HFF-Myc (cell line): ENCODE measurements around the gene KCNJ6.

ENCODE experiments used
- DNase-seq: peaks from one replicate; pipeline ENCODE4 v3.0.0-alpha.2; 2011; ENCODE audit warnings: low read depth; ENCODE audit errors: extremely low read depth
- H3K4me3 ChIP-seq: replicated peaks from 2 replicates; pipeline ENCODE4 v1.5.1; 2011; ENCODE audit warnings: low read depth, mild to moderate bottlenecking, control low read depth, low read length
- CTCF ChIP-seq: IDR thresholded peaks from 2 replicates; pipeline ENCODE4 v1.5.1; 2012; ENCODE audit warnings: mild to moderate bottlenecking, low read depth, low read length, control low read depth; ENCODE audit errors: missing control alignments

KCNJ6 gene

GRCh38 chr21:37940691-37941090, 24.4 kb upstream of the KCNJ6 start:
- H3K4me3 ChIP-seq: no peak overlapping the region
- no peak for TF ChIP-seq CTCF

GRCh38 chr21:37939838-37940237, 23.6 kb upstream of the KCNJ6 start:
- H3K4me3 ChIP-seq: no peak overlapping the region
- DNase-seq: no peak
- TF ChIP-seq CTCF: no peak

More at GRCh38 chr21:37940691-37941090, 24.4 kb upstream of the KCNJ6 start:
- no peak for DNase-seq

DNA sequence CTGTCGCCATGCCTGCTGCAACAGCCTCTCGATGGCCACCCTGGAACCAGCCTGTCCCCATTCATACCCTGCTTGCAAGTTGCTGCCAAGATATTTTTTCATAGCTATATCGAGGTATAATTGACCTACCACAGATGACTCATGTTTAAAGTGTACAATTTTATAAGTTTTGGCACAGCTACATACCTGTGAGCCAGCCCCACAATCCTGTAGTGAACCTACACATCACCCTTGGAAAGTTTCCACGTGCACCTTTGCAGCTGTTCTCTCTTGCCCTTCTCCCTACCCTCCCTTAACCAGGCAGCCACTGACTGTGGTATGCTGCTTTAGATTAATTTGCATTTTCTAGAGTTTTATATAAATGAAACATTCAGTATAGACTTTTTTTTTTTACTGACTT, 23.0 kb upstream of the KCNJ6 start:
- H3K4me3 ChIP-seq: no peak overlapping the region
- DNase-seq: no peak
- TF ChIP-seq CTCF: no peak

DNA sequence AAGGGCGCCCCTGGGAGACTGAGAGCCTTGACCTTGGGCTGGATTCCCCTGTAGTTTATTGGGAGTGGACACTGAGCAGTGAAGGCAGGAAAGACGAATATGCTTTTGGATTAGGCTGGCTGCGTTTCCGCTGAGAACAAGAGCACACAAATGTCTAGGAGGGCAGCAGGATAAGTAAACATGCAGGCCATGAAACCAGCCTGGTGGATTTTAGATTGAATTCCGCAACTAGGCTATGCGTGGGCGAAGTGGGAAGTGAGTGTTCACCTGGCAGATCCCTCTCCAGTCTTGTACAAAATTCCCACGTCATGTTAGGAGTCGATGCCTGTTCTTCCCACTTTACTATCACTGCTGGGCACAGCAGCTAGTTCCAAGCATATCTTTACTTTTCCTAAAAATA, 21.4 kb upstream of the KCNJ6 start:
- TF ChIP-seq CTCF: no peak
- DNase-seq: no peak
- no peak overlapping the region for H3K4me3 ChIP-seq

GRCh38 chr21:37936010-37936785, 19.9 kb upstream of the KCNJ6 start:
- no peak for TF ChIP-seq CTCF
- H3K4me3 ChIP-seq: no peak overlapping the region
- no peak for DNase-seq

DNA sequence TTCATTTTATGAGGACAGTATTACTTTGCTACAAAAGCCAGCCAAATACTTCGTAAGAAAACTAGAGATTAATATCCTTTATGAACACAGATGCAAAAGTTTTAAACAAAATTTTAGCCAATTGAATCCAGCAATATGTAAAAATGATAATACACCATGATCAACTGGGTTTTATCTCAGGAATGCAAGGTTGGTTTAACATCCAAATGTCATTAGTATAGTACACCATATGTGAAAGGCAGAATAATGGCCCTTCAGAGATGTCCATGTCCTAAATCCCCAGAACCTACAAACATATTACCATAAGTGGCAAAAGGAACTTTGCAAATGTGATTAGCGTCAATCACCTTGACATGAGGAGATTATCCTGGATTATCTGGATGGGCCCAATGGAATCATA, 16.7 kb upstream of the KCNJ6 start:
- TF ChIP-seq CTCF: no peak
- no peak overlapping the region for H3K4me3 ChIP-seq
- no peak for DNase-seq

DNA sequence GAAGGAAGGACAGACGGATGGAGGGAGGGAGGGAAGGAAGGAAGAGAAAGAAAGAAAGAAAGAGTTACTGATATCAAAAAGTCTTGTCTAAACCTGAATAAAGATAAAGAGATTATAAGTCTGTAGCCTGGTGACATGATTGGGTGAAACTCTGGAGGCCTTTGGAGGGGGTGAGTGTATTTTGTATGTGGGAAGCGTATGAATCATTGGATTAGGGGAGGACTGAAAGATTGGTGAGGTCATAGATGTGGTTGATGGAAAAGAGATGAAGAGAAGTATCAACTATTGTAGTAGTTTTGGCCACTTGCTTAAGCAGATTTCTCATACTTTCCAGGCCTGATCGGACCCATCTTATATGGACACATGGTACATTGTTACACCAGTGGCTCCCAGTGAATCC, 11.5 kb upstream of the KCNJ6 start:
- DNase-seq: no peak
- no peak overlapping the region for H3K4me3 ChIP-seq
- TF ChIP-seq CTCF: no peak
